Mesothelial cell of epicardium (in vitro differentiated cells): ENCODE results near the gene LMLN. TPM values are rescaled to one million over a fixed set of nuclear protein-coding genes. Genes with fewer than 3 reads are reported as not detected.

Experiments
- DNase-seq, 2 experiments: peaks; one replicate each; pipeline ENCODE4 v3.0.0; 2021; ENCODE audit warnings: low spot score in 2 of 2; ENCODE audit not compliant: unreplicated experiment in 2 of 2
- H3K27ac Mint-ChIP-seq: 2 replicates; pipeline ENCODE4 v1.8.0; 2021; ENCODE audit warnings: mixed read lengths
- H3K27me3 Mint-ChIP-seq: 2 replicates; pipeline ENCODE4 v1.8.0; 2021; ENCODE audit warnings: low read depth, mixed read lengths
- H3K36me3 Mint-ChIP-seq: 2 replicates; pipeline ENCODE4 v1.8.0; 2021; ENCODE audit warnings: mixed read lengths
- H3K4me1 Mint-ChIP-seq: 2 replicates; pipeline ENCODE4 v1.8.0; 2021; ENCODE audit warnings: mixed read lengths
- H3K4me3 Mint-ChIP-seq: 2 replicates; pipeline ENCODE4 v1.8.0; 2021; ENCODE audit warnings: mild to moderate bottlenecking, moderate library complexity, mixed read lengths
- H3K9me3 Mint-ChIP-seq: 2 replicates; pipeline ENCODE4 v1.8.0; 2021; ENCODE audit warnings: mixed read lengths
- CTCF ChIP-seq: fragments of 200-600 bp; sonication (generic); IDR thresholded peaks from one replicate; pipeline ENCODE4 v1.5.0; 2021; ENCODE audit warnings: antibody characterized with exemption; ENCODE audit not compliant: unreplicated experiment
- total RNA-seq: library from RNA; stranded (reverse); gene quantifications from 3 replicates; pipeline ENCODE4 v1.2.1, GENCODE V29; 2021

The LMLN gene
- total RNA-seq, 1 donor from 2014 or later, result 8.0 TPM

GRCh38 chr3:197950677-197951061 is 9.3 kb upstream of the LMLN start:
- Mint-ChIP-seq H3K27me3 (no peaks in the 10 kb centered on the region), H3K4me1 (peaks cover 31% of the 10 kb centered on the region), H3K27ac (peak overlapping the region; percentile 99), H3K9me3 (no peaks in the 10 kb centered on the region), H3K36me3 (peaks cover 20% of the 10 kb centered on the region), H3K4me3 (peak overlapping the region; percentile 98)
- no peak for DNase-seq
- no peak for TF ChIP-seq CTCF

- H3K36me3 Mint-ChIP-seq, result peaks cover 20% of the 10 kb centered on the region
- peak overlapping the region; percentile 98 for H3K4me3 Mint-ChIP-seq
- H3K4me1 Mint-ChIP-seq, result peaks cover 31% of the 10 kb centered on the region
- H3K9me3 Mint-ChIP-seq, result no peaks in the 10 kb centered on the region
- TF ChIP-seq CTCF, result no peak
- DNase-seq, result no peak
- H3K27ac Mint-ChIP-seq, result peak overlapping the region; percentile 99
- H3K27me3 Mint-ChIP-seq, result no peaks in the 10 kb centered on the region
These were observed 8.5 kb upstream of the LMLN start for GRCh38 chr3:197951392-197951990.

GRCh38 chr3:197952440-197952839 is 7.6 kb upstream of the LMLN start:
- DNase-seq, result no peak
- Mint-ChIP-seq H3K27ac (no peak overlapping the region), H3K4me1 (peaks cover 31% of the 10 kb centered on the region), H3K36me3 (peaks cover 20% of the 10 kb centered on the region), H3K4me3 (peak overlapping the region; percentile 55), H3K27me3 (no peaks in the 10 kb centered on the region), H3K9me3 (no peaks in the 10 kb centered on the region)
- TF ChIP-seq CTCF, result no peak

GRCh38 chr3:197953325-197953724 is 6.7 kb upstream of the LMLN start:
- Mint-ChIP-seq H3K4me1 (peaks cover 33% of the 10 kb centered on the region), H3K9me3 (no peaks in the 10 kb centered on the region), H3K4me3 (peak overlapping the region; percentile 55), H3K36me3 (peaks cover 20% of the 10 kb centered on the region), H3K27ac (peak overlapping the region; percentile 41), H3K27me3 (no peaks in the 10 kb centered on the region)
- DNase-seq, result no peak
- TF ChIP-seq CTCF, result no peak

GRCh38 chr3:197953881-197954280 is 6.1 kb upstream of the LMLN start:
- Mint-ChIP-seq H3K36me3 (peaks cover 20% of the 10 kb centered on the region), H3K4me1 (peaks cover 34% of the 10 kb centered on the region), H3K9me3 (no peaks in the 10 kb centered on the region), H3K27me3 (no peaks in the 10 kb centered on the region), H3K27ac (peak overlapping the region; percentile 41), H3K4me3 (no peak overlapping the region)
- DNase-seq, result no peak
- no peak for TF ChIP-seq CTCF

GRCh38 chr3:197955892-197956477 is 4.0 kb upstream of the LMLN start:
- Mint-ChIP-seq H3K36me3 (peaks cover 19% of the 10 kb centered on the region), H3K9me3 (no peaks in the 10 kb centered on the region), H3K4me3 (no peak overlapping the region), H3K27me3 (no peaks in the 10 kb centered on the region), H3K4me1 (peaks cover 37% of the 10 kb centered on the region), H3K27ac (no peak overlapping the region)
- DNase-seq, result no peak
- TF ChIP-seq CTCF, result no peak
